WTC11 (cell line): ENCODE results near the gene BTBD9. TPM values are rescaled to one million over a fixed set of nuclear protein-coding genes. Genes with fewer than 3 reads are reported as not detected.

Experiments
- ATAC-seq: fragments of 200-7000 bp; cut with Tn5 transposase; 2 replicates; pipeline ENCODE4 v1.10.0; 2021; ENCODE audit warnings: mild to moderate bottlenecking, moderate library complexity
- CTCF ChIA-PET: fragments of 300-600 bp; sonication (Branson Sonifier 250); formaldehyde crosslinking; loops from one replicate; lab custom pipeline; 2021; ENCODE audit warnings: antibody characterized with exemption; lab: Charles Lee
- POLR2A ChIA-PET: fragments of 350-600 bp; sonication (Branson Sonifier 250); formaldehyde crosslinking; loops from one replicate; lab custom pipeline; 2021; ENCODE audit warnings: antibody characterized with exemption; lab: Charles Lee
- DNase-seq: peaks from one replicate; pipeline ENCODE4 v3.0.0; 2021; ENCODE audit warnings: low spot score
- H3K27ac Mint-ChIP-seq: 2 replicates; pipeline ENCODE4 v1.8.0; 2021; ENCODE audit warnings: mixed read lengths
- H3K27me3 Mint-ChIP-seq: 2 replicates; pipeline ENCODE4 v1.8.0; 2021; ENCODE audit warnings: low read depth, mild to moderate bottlenecking, moderate library complexity, mixed read lengths
- H3K36me3 Mint-ChIP-seq: 2 replicates; pipeline ENCODE4 v1.8.0; 2021; ENCODE audit warnings: mixed read lengths
- H3K4me1 Mint-ChIP-seq: 2 replicates; pipeline ENCODE4 v1.8.0; 2022; ENCODE audit warnings: mixed read lengths
- H3K4me3 Mint-ChIP-seq: 2 replicates; pipeline ENCODE4 v1.8.0; 2021; ENCODE audit warnings: mild to moderate bottlenecking, moderate library complexity, mixed read lengths
- H3K9me3 Mint-ChIP-seq: 2 replicates; pipeline ENCODE4 v1.8.0; 2021; ENCODE audit warnings: mixed read lengths
- ERG ChIP-seq: fragments of 250-450 bp; sonication (Bioruptor Pico); IDR thresholded peaks from 2 replicates; pipeline ENCODE4 v1.8.0; 2021; ENCODE audit warnings: mild to moderate bottlenecking
- GABPB1 ChIP-seq: sonication (generic); formaldehyde crosslinking; IDR thresholded peaks from 2 replicates; pipeline ENCODE4 v1.8.1; 2023; ENCODE audit warnings: mild to moderate bottlenecking, missing genetic modification reagents
- HMGA2 ChIP-seq: fragments of 250-450 bp; sonication (Bioruptor Pico); IDR thresholded peaks from 2 replicates; pipeline ENCODE4 v1.4.0; 2021; ENCODE audit warnings: mild to moderate bottlenecking, moderate library complexity
- IRF2 ChIP-seq: sonication (generic); formaldehyde crosslinking; IDR thresholded peaks from 2 replicates; pipeline ENCODE4 v1.8.0; 2022; ENCODE audit warnings: low read depth, missing genetic modification reagents, borderline replicate concordance
- TEAD4 ChIP-seq: sonication (generic); formaldehyde crosslinking; IDR thresholded peaks from 2 replicates; pipeline ENCODE4 v1.8.0; 2022; ENCODE audit warnings: mild to moderate bottlenecking, missing genetic modification reagents
- TP53 ChIP-seq: sonication (generic); formaldehyde crosslinking; IDR thresholded peaks from 2 replicates; pipeline ENCODE4 v1.8.1; 2023; ENCODE audit warnings: mild to moderate bottlenecking, missing genetic modification reagents
- ZNF121 ChIP-seq: sonication (generic); formaldehyde crosslinking; IDR thresholded peaks from 2 replicates; pipeline ENCODE4 v1.8.0; 2023; ENCODE audit warnings: missing genetic modification reagents
- ZNF232 ChIP-seq: sonication (generic); formaldehyde crosslinking; IDR thresholded peaks from 2 replicates; pipeline ENCODE4 v1.8.0; 2022; ENCODE audit warnings: mild to moderate bottlenecking, missing genetic modification reagents
- ZNF317 ChIP-seq: sonication (generic); formaldehyde crosslinking; IDR thresholded peaks from 2 replicates; pipeline ENCODE4 v1.8.1; 2023; ENCODE audit warnings: low read depth, mild to moderate bottlenecking, moderate library complexity, missing genetic modification reagents, borderline replicate concordance
- ZNF512 ChIP-seq: sonication (generic); formaldehyde crosslinking; IDR thresholded peaks from 2 replicates; pipeline ENCODE4 v1.8.1; 2022; ENCODE audit warnings: missing genetic modification reagents, borderline replicate concordance
- ZNF671 ChIP-seq: fragments of 250-450 bp; sonication (Bioruptor Pico); IDR thresholded peaks from 2 replicates; pipeline ENCODE4 v1.8.0; 2021; ENCODE audit warnings: mild to moderate bottlenecking
- total RNA-seq: library from RNA; stranded (reverse); gene quantifications from 3 replicates; pipeline ENCODE4 v1.2.3, GENCODE V29; 2021
- TF ChIP-seq, protein P1 (sequence below): fragments of 250-450 bp; sonication (Bioruptor Pico); IDR thresholded peaks from 2 replicates; pipeline ENCODE4 v2.1.2; 2022; ENCODE audit warnings: mild to moderate bottlenecking, moderate library complexity
- TF ChIP-seq, protein P2 (sequence below): sonication (generic); formaldehyde crosslinking; IDR thresholded peaks from 2 replicates; pipeline ENCODE4 v1.8.1; 2023; ENCODE audit warnings: mild to moderate bottlenecking, missing genetic modification reagents
- TF ChIP-seq, protein P3 (sequence below): sonication (generic); formaldehyde crosslinking; IDR thresholded peaks from 2 replicates; pipeline ENCODE4 v1.8.1; 2023; ENCODE audit warnings: mild to moderate bottlenecking, missing genetic modification reagents, moderate library complexity
- TF ChIP-seq, protein P4 (sequence below): sonication (generic); formaldehyde crosslinking; IDR thresholded peaks from 2 replicates; pipeline ENCODE4 v1.8.0; 2022; ENCODE audit warnings: mild to moderate bottlenecking, missing genetic modification reagents
- TF ChIP-seq, protein P5 (sequence below): sonication (generic); formaldehyde crosslinking; IDR thresholded peaks from 2 replicates; pipeline ENCODE4 v1.8.1; 2022; ENCODE audit warnings: low read depth, missing genetic modification reagents, borderline replicate concordance

Gene BTBD9
- total RNA-seq, 1 experiment from 2014 or later = 4.2 TPM

- ChIA-PET POLR2A (no interaction called here), CTCF (no interaction called here)
- DNase-seq (no peak), ATAC-seq (no peak)
- H3K4me1 Mint-ChIP-seq = peaks cover 11% of the 10 kb centered on the region
- no peak overlapping the region for H3K4me3 Mint-ChIP-seq
- TF ChIP-seq ERG (CRISPR knock-in tag) (no peak), ZNF317 (CRISPR knock-in tag) (no peak), ZNF232 (CRISPR knock-in tag) (no peak), IRF2 (CRISPR knock-in tag) (no peak), HMGA2 (no peak)
- TF ChIP-seq, protein P1, sequence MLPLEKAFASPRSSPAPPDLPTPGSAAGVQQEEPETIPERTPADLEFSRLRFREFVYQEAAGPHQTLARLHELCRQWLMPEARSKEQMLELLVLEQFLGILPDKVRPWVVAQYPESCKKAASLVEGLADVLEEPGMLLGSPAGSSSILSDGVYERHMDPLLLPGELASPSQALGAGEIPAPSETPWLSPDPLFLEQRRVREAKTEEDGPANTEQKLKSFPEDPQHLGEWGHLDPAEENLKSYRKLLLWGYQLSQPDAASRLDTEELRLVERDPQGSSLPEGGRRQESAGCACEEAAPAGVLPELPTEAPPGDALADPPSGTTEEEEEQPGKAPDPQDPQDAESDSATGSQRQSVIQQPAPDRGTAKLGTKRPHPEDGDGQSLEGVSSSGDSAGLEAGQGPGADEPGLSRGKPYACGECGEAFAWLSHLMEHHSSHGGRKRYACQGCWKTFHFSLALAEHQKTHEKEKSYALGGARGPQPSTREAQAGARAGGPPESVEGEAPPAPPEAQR (CRISPR knock-in tag) = no peak
- TF ChIP-seq, protein P2, sequence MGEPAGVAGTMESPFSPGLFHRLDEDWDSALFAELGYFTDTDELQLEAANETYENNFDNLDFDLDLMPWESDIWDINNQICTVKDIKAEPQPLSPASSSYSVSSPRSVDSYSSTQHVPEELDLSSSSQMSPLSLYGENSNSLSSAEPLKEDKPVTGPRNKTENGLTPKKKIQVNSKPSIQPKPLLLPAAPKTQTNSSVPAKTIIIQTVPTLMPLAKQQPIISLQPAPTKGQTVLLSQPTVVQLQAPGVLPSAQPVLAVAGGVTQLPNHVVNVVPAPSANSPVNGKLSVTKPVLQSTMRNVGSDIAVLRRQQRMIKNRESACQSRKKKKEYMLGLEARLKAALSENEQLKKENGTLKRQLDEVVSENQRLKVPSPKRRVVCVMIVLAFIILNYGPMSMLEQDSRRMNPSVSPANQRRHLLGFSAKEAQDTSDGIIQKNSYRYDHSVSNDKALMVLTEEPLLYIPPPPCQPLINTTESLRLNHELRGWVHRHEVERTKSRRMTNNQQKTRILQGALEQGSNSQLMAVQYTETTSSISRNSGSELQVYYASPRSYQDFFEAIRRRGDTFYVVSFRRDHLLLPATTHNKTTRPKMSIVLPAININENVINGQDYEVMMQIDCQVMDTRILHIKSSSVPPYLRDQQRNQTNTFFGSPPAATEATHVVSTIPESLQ (CRISPR knock-in tag) = no peak
- H3K36me3 Mint-ChIP-seq = peaks cover 21% of the 10 kb centered on the region
- H3K27ac Mint-ChIP-seq = no peak overlapping the region
- H3K9me3 Mint-ChIP-seq = peaks cover 20% of the 10 kb centered on the region
- H3K27me3 Mint-ChIP-seq = no peaks in the 10 kb centered on the region; the same call in 1 of the 2 replicates
Measured at GRCh38 chr6:38522322-38522721, 117.4 kb downstream of the BTBD9 start.

DNA sequence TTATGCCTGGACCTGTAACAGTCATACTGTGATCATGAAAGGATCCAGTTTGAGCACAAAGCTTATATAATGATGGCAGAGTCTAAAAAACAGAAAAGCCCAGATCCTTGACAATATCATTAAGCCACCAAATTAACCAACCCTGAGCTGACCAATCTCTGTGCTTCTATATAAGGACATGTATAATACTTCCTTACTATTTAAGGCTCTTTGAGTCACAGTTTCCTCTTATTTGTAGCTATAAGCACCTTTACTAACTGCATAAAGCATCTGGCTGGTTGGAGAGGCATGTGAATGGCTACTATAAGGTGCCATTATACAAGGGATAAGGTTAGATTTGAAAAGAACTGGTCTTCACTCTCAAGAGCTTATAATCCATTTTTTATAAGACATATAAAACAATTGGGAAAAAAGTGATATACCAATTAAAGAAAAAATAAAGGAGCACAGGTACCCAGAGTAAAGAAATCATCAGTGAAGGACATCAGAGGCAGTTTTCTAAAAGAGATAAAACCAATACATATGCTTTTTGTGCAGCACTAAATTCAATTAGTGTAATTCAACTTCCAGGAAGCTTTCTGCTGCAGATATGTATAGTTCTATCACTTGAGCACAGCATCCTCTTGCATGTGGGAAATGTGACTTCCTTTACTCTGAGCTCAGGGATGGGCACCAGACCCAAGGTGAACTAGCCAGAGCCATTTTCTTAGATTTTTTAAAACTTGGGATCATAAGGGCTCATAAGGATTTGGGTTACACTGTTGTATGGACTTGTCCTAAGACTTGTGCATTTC lies 121.0 kb downstream of the BTBD9 start:
- Mint-ChIP-seq H3K27me3 (no peaks in the 10 kb centered on the region), H3K9me3 (no peaks in the 10 kb centered on the region), H3K4me3 (no peak overlapping the region), H3K36me3 (no peaks in the 10 kb centered on the region), H3K27ac (no peak overlapping the region), H3K4me1 (no peaks in the 10 kb centered on the region)
- CTCF ChIA-PET = interaction anchor here (0.6 to 1.7 kb wide), 3 partner anchors 25 to 400 kb away, joined by 3 to 8 read pairs (median 8); no protein-coding TSS in a partner anchor
- ATAC-seq (no peak), DNase-seq (no peak)
- POLR2A ChIA-PET = no interaction called here
- no peak for TF ChIP-seq ZNF671 (CRISPR knock-in tag)
- TF ChIP-seq ZNF121 (CRISPR knock-in tag) = no peak
- no peak for TF ChIP-seq GABPB1 (CRISPR knock-in tag)
- no peak for TF ChIP-seq ZNF512 (CRISPR knock-in tag)
- TF ChIP-seq, protein P3, sequence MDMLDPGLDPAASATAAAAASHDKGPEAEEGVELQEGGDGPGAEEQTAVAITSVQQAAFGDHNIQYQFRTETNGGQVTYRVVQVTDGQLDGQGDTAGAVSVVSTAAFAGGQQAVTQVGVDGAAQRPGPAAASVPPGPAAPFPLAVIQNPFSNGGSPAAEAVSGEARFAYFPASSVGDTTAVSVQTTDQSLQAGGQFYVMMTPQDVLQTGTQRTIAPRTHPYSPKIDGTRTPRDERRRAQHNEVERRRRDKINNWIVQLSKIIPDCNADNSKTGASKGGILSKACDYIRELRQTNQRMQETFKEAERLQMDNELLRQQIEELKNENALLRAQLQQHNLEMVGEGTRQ (CRISPR knock-in tag) = no peak
- TF ChIP-seq, protein P4, sequence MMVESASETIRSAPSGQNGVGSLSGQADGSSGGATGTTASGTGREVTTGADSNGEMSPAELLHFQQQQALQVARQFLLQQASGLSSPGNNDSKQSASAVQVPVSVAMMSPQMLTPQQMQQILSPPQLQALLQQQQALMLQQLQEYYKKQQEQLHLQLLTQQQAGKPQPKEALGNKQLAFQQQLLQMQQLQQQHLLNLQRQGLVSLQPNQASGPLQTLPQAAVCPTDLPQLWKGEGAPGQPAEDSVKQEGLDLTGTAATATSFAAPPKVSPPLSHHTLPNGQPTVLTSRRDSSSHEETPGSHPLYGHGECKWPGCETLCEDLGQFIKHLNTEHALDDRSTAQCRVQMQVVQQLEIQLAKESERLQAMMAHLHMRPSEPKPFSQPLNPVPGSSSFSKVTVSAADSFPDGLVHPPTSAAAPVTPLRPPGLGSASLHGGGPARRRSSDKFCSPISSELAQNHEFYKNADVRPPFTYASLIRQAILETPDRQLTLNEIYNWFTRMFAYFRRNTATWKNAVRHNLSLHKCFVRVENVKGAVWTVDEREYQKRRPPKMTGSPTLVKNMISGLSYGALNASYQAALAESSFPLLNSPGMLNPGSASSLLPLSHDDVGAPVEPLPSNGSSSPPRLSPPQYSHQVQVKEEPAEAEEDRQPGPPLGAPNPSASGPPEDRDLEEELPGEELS = no peak
- no peak for TF ChIP-seq TP53 (CRISPR knock-in tag)
- TF ChIP-seq TEAD4 (CRISPR knock-in tag) = no peak
- TF ChIP-seq, protein P5, sequence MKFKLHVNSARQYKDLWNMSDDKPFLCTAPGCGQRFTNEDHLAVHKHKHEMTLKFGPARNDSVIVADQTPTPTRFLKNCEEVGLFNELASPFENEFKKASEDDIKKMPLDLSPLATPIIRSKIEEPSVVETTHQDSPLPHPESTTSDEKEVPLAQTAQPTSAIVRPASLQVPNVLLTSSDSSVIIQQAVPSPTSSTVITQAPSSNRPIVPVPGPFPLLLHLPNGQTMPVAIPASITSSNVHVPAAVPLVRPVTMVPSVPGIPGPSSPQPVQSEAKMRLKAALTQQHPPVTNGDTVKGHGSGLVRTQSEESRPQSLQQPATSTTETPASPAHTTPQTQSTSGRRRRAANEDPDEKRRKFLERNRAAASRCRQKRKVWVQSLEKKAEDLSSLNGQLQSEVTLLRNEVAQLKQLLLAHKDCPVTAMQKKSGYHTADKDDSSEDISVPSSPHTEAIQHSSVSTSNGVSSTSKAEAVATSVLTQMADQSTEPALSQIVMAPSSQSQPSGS (CRISPR knock-in tag) = no peak
